Midbrain (tissue), 1 donor: ENCODE data around the gene CNTNAP2.
"Not testable (repeated sequence)": the region's sequence is repeated elsewhere in the genome, so short reads cannot be mapped to it uniquely, and the experiment has no call there.

Experiments used
- DNase-seq: peaks from one replicate; lab custom pipeline; 2025; lab: John Stamatoyannopoulos, UW

CNTNAP2 gene

GRCh38 chr7:148442933-148443332 lies 2326.3 kb downstream of the CNTNAP2 start:
- DNase-seq: no peak

- no peak for DNase-seq
Measured at GRCh38 chr7:148445260-148446044, 2328.9 kb downstream of the CNTNAP2 start.

GRCh38 chr7:148447221-148447849 lies 2330.7 kb downstream of the CNTNAP2 start:
- no peak for DNase-seq

GRCh38 chr7:148451526-148451925 lies 2334.9 kb downstream of the CNTNAP2 start:
- DNase-seq: not testable (repeated sequence)

GRCh38 chr7:148456351-148456750 lies 2339.8 kb downstream of the CNTNAP2 start:
- DNase-seq: no peak

- DNase-seq: no peak
Measured at GRCh38 chr7:148457310-148457921, 2340.8 kb downstream of the CNTNAP2 start.

- DNase-seq: no peak
Measured at GRCh38 chr7:148458263-148458662, 2341.7 kb downstream of the CNTNAP2 start.

GRCh38 chr7:148461392-148462179 lies 2345.0 kb downstream of the CNTNAP2 start:
- no peak for DNase-seq

DNA sequence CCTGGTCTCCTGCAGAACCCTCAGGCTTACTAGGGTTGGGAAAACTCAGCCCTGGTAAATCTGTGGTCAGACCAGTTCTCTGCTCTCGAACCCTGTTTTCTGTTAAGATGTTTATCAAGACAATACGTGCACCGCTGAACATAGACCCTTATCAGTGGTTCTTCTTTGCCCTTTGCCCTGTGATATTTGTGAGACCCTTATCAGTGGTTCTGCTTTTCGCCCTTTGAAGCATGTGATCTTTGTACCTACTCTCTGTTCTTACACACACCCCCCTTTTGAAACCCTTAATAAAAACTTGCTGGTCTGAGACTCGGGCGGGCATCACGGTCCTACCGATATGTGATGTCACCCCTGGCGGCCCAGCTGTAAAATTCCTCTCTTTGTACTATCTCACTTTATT lies 2346.2 kb downstream of the CNTNAP2 start:
- not testable (repeated sequence) for DNase-seq

DNA sequence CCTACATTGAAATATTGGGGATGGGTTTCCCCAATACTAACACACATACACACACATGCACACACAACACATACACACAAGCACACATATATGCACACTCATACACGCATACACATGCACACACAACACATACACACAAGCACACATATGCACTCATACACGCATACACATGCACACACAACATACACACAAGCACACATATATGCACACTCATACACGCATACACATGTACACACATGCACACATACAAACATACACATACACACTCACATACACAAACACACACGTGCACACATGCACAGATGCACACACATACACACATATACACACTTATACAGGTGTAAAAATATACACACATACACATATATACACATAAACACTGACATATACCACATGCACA lies 2346.6 kb downstream of the CNTNAP2 start:
- no peak for DNase-seq

DNA sequence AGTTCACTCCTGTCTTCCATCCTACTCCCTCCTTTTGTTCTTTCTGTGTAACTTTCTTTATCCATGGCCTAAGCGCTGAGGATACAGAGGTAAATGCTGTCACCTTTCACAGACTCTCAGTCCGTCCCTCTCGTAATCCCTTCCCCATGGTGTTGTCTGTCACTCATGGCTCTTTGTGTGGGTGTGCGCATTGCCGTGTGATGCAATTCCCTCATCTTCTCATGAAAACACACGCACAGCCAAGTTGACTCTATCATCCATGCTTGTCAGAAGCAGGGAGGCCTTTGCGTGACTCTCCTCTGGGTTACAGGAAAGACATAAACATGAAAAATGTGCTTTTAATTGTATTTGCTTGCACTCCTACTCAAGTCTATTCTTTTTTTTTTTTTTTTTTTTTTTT lies 2348.3 kb downstream of the CNTNAP2 start:
- no peak for DNase-seq

DNA sequence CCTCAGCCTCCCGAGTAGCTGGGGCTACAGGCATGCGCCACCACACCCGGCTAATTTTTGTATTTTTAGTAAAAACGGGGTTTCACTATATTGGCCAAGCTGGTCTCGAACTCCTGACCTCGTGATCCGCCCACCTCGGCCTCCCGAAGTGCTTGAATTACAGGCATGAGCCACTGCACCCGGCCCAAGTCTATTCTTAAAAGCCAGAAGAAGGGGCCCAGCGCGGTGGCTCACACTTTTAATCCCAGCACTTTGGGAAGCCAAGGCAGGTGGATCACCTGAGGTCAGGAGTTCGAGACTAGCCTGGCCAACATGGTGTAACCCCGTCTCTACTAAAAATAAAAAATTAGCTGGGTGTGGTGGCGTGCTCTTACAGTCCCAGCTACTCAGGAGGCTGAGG lies 2348.8 kb downstream of the CNTNAP2 start:
- DNase-seq: not testable (repeated sequence)

- no peak for DNase-seq
Measured at GRCh38 chr7:148466120-148466519, 2349.5 kb downstream of the CNTNAP2 start.

- DNase-seq: no peak
Measured at GRCh38 chr7:148468700-148469098, 2352.1 kb downstream of the CNTNAP2 start.
